AG04449 (cell line): ENCODE data around the gene SECISBP2.
"Not testable (repeated sequence)": the region's sequence is repeated elsewhere in the genome, so short reads cannot be mapped to it uniquely, and the experiment has no call there.

Experiments used
- CTCF ChIA-PET: fragments of 350-600 bp; formaldehyde crosslinking; extraction: SDS; loops from one replicate; lab custom pipeline; 2021; ENCODE audit warnings: antibody characterized with exemption; lab: Yijun Ruan, JAX
- POLR2A ChIA-PET: fragments of 400-600, 350-600 bp; formaldehyde crosslinking; extraction: SDS; loops from one replicate; lab custom pipeline; 2020; ENCODE audit warnings: antibody characterized with exemption, inconsistent platforms; lab: Yijun Ruan, JAX
- DNase-seq: peaks from one replicate; pipeline ENCODE4 v3.0.0-alpha.2; 2010; ENCODE audit warnings: low read depth, low spot score
- H3K4me3 ChIP-seq: 2 replicates; pipeline ENCODE4 v1.5.1; 2011; ENCODE audit warnings: low read depth, mild to moderate bottlenecking, control low read depth, low read length
- CTCF ChIP-seq: IDR thresholded peaks from one replicate; pipeline ENCODE4 v1.5.1; 2011; ENCODE audit warnings: mild to moderate bottlenecking, moderate library complexity, low read length, control low read depth, inconsistent platforms; ENCODE audit not compliant: insufficient read depth; ENCODE audit errors: missing control alignments

SECISBP2 gene, protein sequence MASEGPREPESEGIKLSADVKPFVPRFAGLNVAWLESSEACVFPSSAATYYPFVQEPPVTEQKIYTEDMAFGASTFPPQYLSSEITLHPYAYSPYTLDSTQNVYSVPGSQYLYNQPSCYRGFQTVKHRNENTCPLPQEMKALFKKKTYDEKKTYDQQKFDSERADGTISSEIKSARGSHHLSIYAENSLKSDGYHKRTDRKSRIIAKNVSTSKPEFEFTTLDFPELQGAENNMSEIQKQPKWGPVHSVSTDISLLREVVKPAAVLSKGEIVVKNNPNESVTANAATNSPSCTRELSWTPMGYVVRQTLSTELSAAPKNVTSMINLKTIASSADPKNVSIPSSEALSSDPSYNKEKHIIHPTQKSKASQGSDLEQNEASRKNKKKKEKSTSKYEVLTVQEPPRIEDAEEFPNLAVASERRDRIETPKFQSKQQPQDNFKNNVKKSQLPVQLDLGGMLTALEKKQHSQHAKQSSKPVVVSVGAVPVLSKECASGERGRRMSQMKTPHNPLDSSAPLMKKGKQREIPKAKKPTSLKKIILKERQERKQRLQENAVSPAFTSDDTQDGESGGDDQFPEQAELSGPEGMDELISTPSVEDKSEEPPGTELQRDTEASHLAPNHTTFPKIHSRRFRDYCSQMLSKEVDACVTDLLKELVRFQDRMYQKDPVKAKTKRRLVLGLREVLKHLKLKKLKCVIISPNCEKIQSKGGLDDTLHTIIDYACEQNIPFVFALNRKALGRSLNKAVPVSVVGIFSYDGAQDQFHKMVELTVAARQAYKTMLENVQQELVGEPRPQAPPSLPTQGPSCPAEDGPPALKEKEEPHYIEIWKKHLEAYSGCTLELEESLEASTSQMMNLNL

DNA sequence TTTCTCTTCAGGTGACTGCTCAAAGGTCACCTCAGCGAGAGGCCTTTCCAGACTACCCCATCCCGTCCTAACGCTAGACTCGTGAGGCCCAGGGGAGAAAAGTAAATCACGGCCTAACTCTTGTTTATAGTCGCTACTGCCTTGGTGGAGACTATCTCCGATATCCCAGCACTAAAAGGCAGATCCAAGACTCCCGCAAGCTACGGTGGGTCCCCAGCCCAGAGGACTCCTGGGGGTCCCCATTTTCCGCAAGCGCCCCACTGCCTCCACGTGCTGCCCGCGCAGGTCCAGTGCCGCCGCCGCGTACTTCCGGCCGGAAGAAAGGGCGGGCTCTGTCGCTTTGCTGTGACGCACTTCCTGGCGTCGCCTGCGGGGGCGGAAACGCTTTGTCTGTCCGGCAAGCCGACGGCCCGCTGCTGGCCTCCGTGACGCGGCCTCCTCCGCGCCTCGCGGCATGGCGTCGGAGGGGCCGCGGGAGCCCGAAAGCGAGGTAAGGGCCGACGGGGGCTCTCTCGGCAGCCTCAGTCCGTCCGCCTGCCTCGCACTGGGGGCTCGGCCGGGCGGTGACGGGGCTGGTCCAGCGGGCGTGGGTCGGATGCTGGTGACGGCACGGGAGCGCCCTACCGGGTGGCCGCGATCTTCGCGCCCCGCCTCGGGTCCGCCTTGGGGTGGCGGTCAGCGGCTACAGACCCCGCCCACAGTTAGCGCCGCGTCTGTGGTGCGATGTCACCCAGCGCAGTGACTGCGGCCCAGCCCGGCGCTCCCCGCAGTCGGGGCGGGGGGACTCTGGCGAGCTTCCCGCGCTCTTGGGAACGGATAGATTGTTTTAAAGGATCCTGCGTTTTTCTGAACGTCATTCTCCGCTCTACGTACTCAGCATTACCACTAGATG lies at the start of gene SECISBP2:
Gene SECISBP2 (plus strand): TSS at position 378 of the 892 bp plus-strand sequence. CDS start 77 bp downstream, at position 455.
- peak; percentile 62 for TF ChIP-seq CTCF
- ChIA-PET CTCF (interaction anchor here (0.5 to 1.0 kb wide), 8 partner anchors 8 to 235 kb away, joined by 3 to 12 read pairs (median 3); no protein-coding TSS in a partner anchor), POLR2A (no interaction called here)
- H3K4me3 ChIP-seq: peak within 1 kb of the TSS; percentile 70
- DNase-seq: peak; percentile 78

GRCh38 chr9:89273528-89274279 lies 44.6 kb upstream of the SECISBP2 start:
- ChIA-PET POLR2A (no interaction called here), CTCF (no interaction called here)
- no peak for DNase-seq
- TF ChIP-seq CTCF: no peak
- no peak overlapping the region for H3K4me3 ChIP-seq

DNA sequence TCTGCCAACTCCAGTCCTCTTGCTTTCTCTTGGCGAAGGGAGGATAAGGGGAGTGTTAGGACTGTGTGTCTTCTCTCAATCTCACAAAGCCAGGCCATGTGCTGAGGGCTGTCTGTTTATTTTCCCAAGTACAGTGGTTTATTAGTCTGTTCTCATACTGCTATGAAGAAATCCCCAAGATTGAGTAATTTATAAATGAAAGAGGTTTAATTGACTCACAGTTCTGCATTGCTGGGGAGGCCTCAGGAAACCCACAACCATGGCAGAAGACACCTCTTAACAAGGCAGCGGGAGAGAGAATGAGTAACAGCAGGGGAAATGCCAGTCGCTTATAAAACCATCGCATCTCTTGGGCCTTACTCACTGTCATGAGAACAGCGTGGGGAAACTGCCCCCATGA lies 43.5 kb upstream of the SECISBP2 start:
- H3K4me3 ChIP-seq: no peak overlapping the region
- DNase-seq: peak; percentile 87
- CTCF ChIA-PET: no interaction called here
- no peak for TF ChIP-seq CTCF
- POLR2A ChIA-PET: no interaction called here

GRCh38 chr9:89276040-89276439 lies 42.3 kb upstream of the SECISBP2 start:
- H3K4me3 ChIP-seq, POLR2A ChIA-PET, DNase-seq, CTCF ChIA-PET: not testable (repeated sequence)

DNA sequence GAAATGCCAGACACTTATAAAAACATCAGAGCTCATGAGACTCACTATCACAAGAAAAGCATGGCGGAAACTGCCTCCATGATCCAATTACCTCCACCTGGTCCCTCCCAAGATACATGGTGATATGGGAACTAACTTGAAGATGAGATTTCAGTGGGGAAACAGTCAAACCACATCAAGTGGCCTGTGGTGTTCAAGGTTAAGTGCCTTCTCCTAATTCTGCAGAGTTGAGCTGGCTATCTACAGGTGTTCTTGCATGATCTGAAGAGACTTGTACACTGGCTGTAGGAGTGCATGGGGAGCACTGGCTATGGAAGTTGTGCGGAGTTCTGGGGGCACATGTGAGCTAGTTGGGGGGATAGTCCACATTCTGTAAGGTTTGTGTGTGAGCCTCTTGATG lies 41.3 kb upstream of the SECISBP2 start:
- POLR2A ChIA-PET: no interaction called here
- CTCF ChIA-PET: interaction anchor here (0.9 kb wide), 1 partner anchor 12 kb away, joined by 3 read pairs; no protein-coding TSS in a partner anchor
- no peak overlapping the region for H3K4me3 ChIP-seq
- DNase-seq: no peak
- no peak for TF ChIP-seq CTCF
